ENCODE data around the gene TMEM184A.
"Not testable (repeated sequence)": the region's sequence is repeated elsewhere in the genome, so short reads cannot be mapped to it uniquely, and the experiment has no call there.

Gene TMEM184A

GRCh38 chr7:1516586-1517251, 39.3 kb downstream of the TMEM184A start:
- no peaks in the 10 kb centered on the region for H3K27me3 ChIP-seq (ENCODE audit: low read depth, low read length)
- H3K4me2 ChIP-seq (ENCODE audit: low read length) = no peak overlapping the region
- no peak overlapping the region for H2AFZ ChIP-seq (ENCODE audit: low read depth, low read length)
- no peaks in the 10 kb centered on the region for H3K4me1 ChIP-seq (ENCODE audit: low read length)
- H3K36me3 ChIP-seq (replicated peaks; ENCODE audit: low read depth, low read length) = no peaks in the 10 kb centered on the region
- no peaks in the 10 kb centered on the region for H4K20me1 ChIP-seq (ENCODE audit: insufficient read depth, low read length)
- no peaks in the 10 kb centered on the region for H3K79me2 ChIP-seq (ENCODE audit: low read length)
- H3K9ac ChIP-seq (ENCODE audit: low read length) = no peak overlapping the region
- TF ChIP-seq EZH2phosphoT487 (IDR thresholded peaks at IDR 0.05; ENCODE audit: low read depth) = no peak
- no peak overlapping the region for H3K4me3 ChIP-seq (ENCODE audit: low read length)
- H3K9me3 ChIP-seq (ENCODE audit: insufficient read depth, low read length) = no peaks in the 10 kb centered on the region
- H3K27ac ChIP-seq (ENCODE audit: low read length) = no peak overlapping the region

- H3K9ac ChIP-seq (ENCODE audit: low read length); H3K9me3 ChIP-seq (ENCODE audit: insufficient read depth, low read length); H3K27me3 ChIP-seq (ENCODE audit: low read depth, low read length); H4K20me1 ChIP-seq (ENCODE audit: insufficient read depth, low read length); H3K36me3 ChIP-seq (replicated peaks; ENCODE audit: low read depth, low read length); H3K27ac ChIP-seq (ENCODE audit: low read length); H2AFZ ChIP-seq (ENCODE audit: low read depth, low read length); H3K4me2 ChIP-seq (ENCODE audit: low read length); H3K4me1 ChIP-seq (ENCODE audit: low read length); H3K4me3 ChIP-seq (ENCODE audit: low read length); H3K79me2 ChIP-seq (ENCODE audit: low read length): not testable (repeated sequence)
Observed at GRCh38 chr7:1515509-1515967, 40.5 kb downstream of the TMEM184A start.

DNA sequence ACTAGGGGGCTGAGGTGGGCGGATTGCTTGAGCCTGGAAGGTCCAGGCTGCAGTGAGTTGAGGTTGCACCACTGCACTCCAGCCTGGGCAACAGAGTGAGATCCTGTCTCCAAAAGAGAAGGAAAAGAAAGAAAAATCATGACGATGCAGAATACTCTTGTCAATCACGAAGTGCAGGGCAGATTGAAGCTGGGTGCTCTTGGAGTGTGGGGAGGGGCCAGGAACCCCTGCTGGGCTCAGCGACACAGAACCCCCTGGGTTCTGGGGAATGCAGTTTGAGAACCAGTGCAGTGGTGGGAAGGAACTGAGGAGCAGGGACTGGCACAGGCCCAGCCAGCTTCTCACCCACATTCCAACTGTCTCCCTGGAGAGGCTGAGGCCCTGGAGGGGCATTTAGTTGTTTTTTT, 41.0 kb downstream of the TMEM184A start:
- H3K27me3 ChIP-seq (ENCODE audit: low read depth, low read length) = no peaks in the 10 kb centered on the region
- no peaks in the 10 kb centered on the region for H3K9me3 ChIP-seq (ENCODE audit: insufficient read depth, low read length)
- H2AFZ ChIP-seq (ENCODE audit: low read depth, low read length) = no peak overlapping the region
- H3K27ac ChIP-seq (ENCODE audit: low read length) = no peak overlapping the region
- H3K79me2 ChIP-seq (ENCODE audit: low read length) = no peaks in the 10 kb centered on the region
- H3K36me3 ChIP-seq (replicated peaks; ENCODE audit: low read depth, low read length) = no peaks in the 10 kb centered on the region
- H3K4me1 ChIP-seq (ENCODE audit: low read length) = no peaks in the 10 kb centered on the region
- H4K20me1 ChIP-seq (ENCODE audit: insufficient read depth, low read length) = no peaks in the 10 kb centered on the region
- H3K4me2 ChIP-seq (ENCODE audit: low read length) = no peak overlapping the region
- H3K4me3 ChIP-seq (ENCODE audit: low read length) = no peak overlapping the region
- H3K9ac ChIP-seq (ENCODE audit: low read length) = no peak overlapping the region
- no peak for TF ChIP-seq EZH2phosphoT487 (IDR thresholded peaks at IDR 0.05; ENCODE audit: low read depth)
- TF ChIP-seq, protein P1, sequence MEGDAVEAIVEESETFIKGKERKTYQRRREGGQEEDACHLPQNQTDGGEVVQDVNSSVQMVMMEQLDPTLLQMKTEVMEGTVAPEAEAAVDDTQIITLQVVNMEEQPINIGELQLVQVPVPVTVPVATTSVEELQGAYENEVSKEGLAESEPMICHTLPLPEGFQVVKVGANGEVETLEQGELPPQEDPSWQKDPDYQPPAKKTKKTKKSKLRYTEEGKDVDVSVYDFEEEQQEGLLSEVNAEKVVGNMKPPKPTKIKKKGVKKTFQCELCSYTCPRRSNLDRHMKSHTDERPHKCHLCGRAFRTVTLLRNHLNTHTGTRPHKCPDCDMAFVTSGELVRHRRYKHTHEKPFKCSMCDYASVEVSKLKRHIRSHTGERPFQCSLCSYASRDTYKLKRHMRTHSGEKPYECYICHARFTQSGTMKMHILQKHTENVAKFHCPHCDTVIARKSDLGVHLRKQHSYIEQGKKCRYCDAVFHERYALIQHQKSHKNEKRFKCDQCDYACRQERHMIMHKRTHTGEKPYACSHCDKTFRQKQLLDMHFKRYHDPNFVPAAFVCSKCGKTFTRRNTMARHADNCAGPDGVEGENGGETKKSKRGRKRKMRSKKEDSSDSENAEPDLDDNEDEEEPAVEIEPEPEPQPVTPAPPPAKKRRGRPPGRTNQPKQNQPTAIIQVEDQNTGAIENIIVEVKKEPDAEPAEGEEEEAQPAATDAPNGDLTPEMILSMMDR (IDR thresholded peaks at IDR 0.05; ENCODE audit: low read depth, low read length) = no peak

- no peaks in the 10 kb centered on the region for H3K36me3 ChIP-seq (replicated peaks; ENCODE audit: low read depth, low read length)
- no peak overlapping the region for H3K9ac ChIP-seq (ENCODE audit: low read length)
- no peak overlapping the region for H3K4me2 ChIP-seq (ENCODE audit: low read length)
Observed at GRCh38 chr7:1514407-1514806, 41.6 kb downstream of the TMEM184A start.

GRCh38 chr7:1513657-1514095, 42.3 kb downstream of the TMEM184A start:
- Histone ChIP-seq H4K20me1 (ENCODE audit: insufficient read depth, low read length) (no peaks in the 10 kb centered on the region), H3K36me3 (replicated peaks; ENCODE audit: low read depth, low read length) (no peaks in the 10 kb centered on the region), H3K4me1 (ENCODE audit: low read length) (no peaks in the 10 kb centered on the region), H3K9me3 (ENCODE audit: insufficient read depth, low read length) (no peaks in the 10 kb centered on the region), H2AFZ (ENCODE audit: low read depth, low read length) (no peak overlapping the region), H3K79me2 (ENCODE audit: low read length) (no peaks in the 10 kb centered on the region), H3K9ac (ENCODE audit: low read length) (no peak overlapping the region), H3K27me3 (ENCODE audit: low read depth, low read length) (no peaks in the 10 kb centered on the region), H3K4me2 (ENCODE audit: low read length) (no peak overlapping the region), H3K4me3 (ENCODE audit: low read length) (no peak overlapping the region), H3K27ac (ENCODE audit: low read length) (no peak overlapping the region)
- TF ChIP-seq, protein P1 (IDR thresholded peaks at IDR 0.05; ENCODE audit: low read depth, low read length) = no peak
- TF ChIP-seq EZH2phosphoT487 (IDR thresholded peaks at IDR 0.05; ENCODE audit: low read depth) = no peak

More at GRCh38 chr7:1514407-1514806, 41.6 kb downstream of the TMEM184A start:
- Histone ChIP-seq H3K27ac (ENCODE audit: low read length) (no peak overlapping the region), H2AFZ (ENCODE audit: low read depth, low read length) (no peak overlapping the region), H3K79me2 (ENCODE audit: low read length) (no peaks in the 10 kb centered on the region), H3K27me3 (ENCODE audit: low read depth, low read length) (no peaks in the 10 kb centered on the region), H3K4me3 (ENCODE audit: low read length) (no peak overlapping the region), H4K20me1 (ENCODE audit: insufficient read depth, low read length) (no peaks in the 10 kb centered on the region), H3K9me3 (ENCODE audit: insufficient read depth, low read length) (no peaks in the 10 kb centered on the region), H3K4me1 (ENCODE audit: low read length) (no peaks in the 10 kb centered on the region)
- no peak for TF ChIP-seq EZH2phosphoT487 (IDR thresholded peaks at IDR 0.05; ENCODE audit: low read depth)
- TF ChIP-seq, protein P1 (IDR thresholded peaks at IDR 0.05; ENCODE audit: low read depth, low read length) = no peak
